HUES48 (cell line): Measurements from ENCODE around the gene APOBEC2.
"Not testable (repeated sequence)": the region's sequence is repeated elsewhere in the genome, so short reads cannot be mapped to it uniquely, and the experiment has no call there.

Experiments used
- H3K27ac ChIP-seq: one replicate; pipeline ENCODE4 v1.7.0; 2013; ENCODE audit warnings: low read depth, low read length, inconsistent platforms
- H3K27me3 ChIP-seq: 2 replicates; pipeline ENCODE4 v1.6.1; 2013; ENCODE audit warnings: mild to moderate bottlenecking, low read length; ENCODE audit not compliant: control insufficient read depth, insufficient read depth
- H3K36me3 ChIP-seq: 2 replicates; pipeline ENCODE4 v1.6.1; 2013; ENCODE audit warnings: low read length; ENCODE audit not compliant: control insufficient read depth, insufficient read depth
- H3K4me1 ChIP-seq: 2 replicates; pipeline ENCODE4 v1.6.1; 2013; ENCODE audit warnings: mild to moderate bottlenecking, low read length; ENCODE audit not compliant: control insufficient read depth, insufficient read depth
- H3K4me3 ChIP-seq: 2 replicates; pipeline ENCODE4 v1.5.1; 2013; ENCODE audit warnings: mild to moderate bottlenecking, low read depth, low read length
- H3K9ac ChIP-seq: 2 replicates; pipeline ENCODE4 v1.6.1; 2013; ENCODE audit warnings: mild to moderate bottlenecking, low read depth, low read length, moderate library complexity
- H3K9me3 ChIP-seq: 2 replicates; pipeline ENCODE4 v1.6.1; 2013; ENCODE audit warnings: low read length; ENCODE audit not compliant: control insufficient read depth, insufficient read depth

Gene APOBEC2

DNA sequence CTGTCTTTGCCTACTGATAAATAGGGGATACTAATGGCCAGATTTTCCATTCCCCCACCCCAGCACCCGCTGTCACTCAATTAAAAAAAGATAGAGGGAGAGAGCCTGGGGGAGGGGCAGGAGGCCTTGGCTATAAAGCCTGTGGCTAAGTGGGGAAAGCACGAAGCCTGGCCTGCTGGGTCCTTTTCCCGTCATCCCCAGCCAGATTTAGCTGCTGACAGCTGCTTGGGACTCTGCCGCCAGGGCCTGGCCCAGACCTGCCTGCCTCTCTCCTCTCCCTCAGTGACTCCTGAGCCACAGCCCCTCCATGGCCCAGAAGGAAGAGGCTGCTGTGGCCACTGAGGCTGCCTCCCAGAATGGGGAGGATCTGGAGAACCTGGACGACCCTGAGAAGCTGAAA, at the start of gene APOBEC2:
Gene APOBEC2 (plus strand): TSS at position 162 of the 400 bp plus-strand sequence. CDS start 146 bp downstream, at position 308.
- no peak within 1 kb of the TSS for H3K4me3 ChIP-seq
- no peaks in the 10 kb centered on the region; the same call in 1 of the 2 replicates for H3K4me1 ChIP-seq
- no peak within 1 kb of the TSS for H3K9ac ChIP-seq
- no peaks in the 10 kb centered on the region for H3K36me3 ChIP-seq
- no peaks in the 10 kb centered on the region for H3K27me3 ChIP-seq
- no peak within 1 kb of the TSS for H3K27ac ChIP-seq
- no peaks in the 10 kb centered on the region for H3K9me3 ChIP-seq

DNA sequence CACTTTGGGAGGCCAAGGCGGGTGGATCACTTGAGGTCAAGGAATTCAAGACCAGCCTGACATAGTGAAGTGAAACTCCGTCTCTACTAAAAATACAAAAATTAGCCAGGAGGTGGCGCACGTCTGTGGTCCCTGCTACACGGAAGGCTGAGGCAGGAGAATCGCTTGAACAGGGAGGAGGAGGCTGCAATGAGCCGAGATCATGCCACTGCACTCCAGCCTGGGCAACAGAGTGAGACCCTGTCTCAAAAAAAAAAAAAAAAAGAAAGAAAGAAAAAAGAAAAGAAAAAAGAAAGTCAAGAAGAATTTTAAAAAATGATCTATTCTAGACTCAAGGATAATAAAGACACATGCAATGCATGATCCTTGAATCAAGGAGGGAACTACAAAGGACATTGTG, 46.8 kb upstream of the APOBEC2 start:
- not testable (repeated sequence) for H3K4me3 ChIP-seq, H3K27ac ChIP-seq, H3K4me1 ChIP-seq, H3K9me3 ChIP-seq, H3K36me3 ChIP-seq, H3K27me3 ChIP-seq, H3K9ac ChIP-seq

DNA sequence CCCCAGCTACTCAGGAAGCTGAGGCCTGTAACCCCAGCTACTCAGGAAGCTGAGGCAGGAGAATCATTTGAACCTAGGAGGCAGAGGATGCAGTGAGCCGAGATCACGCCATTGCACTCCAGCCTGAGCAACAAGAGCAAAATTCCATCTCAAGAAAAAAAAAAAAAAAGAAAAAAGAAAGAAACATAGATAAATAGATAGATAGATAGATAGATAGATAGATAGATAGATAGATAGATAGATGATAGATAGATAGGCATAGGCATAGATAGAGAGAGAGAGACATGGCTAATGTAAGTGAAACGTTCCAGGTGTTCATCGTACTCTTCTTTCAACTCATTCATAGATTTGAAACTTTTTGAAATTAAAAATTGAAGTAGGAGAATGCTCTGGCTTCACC, 46.0 kb upstream of the APOBEC2 start:
- not testable (repeated sequence) for H3K36me3 ChIP-seq, H3K9ac ChIP-seq, H3K4me1 ChIP-seq, H3K27ac ChIP-seq, H3K9me3 ChIP-seq, H3K27me3 ChIP-seq, H3K4me3 ChIP-seq

DNA sequence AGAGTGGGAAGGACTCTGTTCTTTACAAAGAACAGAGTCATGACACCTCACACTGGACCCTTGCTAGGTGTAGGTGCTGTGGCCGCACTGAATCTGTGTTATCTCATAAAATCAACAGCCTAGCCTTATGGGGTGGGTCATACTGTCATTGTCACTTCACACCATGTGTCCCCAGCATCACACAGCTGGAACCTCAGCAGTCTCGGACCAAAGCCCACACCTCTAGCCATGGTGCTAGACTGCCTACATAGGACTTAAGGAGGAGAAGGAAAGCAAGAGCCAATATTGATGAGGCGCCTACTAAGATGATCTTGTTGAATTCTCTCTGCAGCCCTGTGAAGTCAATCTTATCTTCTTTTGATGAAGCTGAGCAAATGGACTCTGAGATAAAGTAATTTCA, 45.0 kb upstream of the APOBEC2 start:
- Histone ChIP-seq H3K27me3 (no peaks in the 10 kb centered on the region), H3K4me3 (no peak overlapping the region), H3K9me3 (no peaks in the 10 kb centered on the region), H3K9ac (no peak overlapping the region), H3K27ac (no peak overlapping the region), H3K36me3 (no peaks in the 10 kb centered on the region), H3K4me1 (no peaks in the 10 kb centered on the region)

DNA sequence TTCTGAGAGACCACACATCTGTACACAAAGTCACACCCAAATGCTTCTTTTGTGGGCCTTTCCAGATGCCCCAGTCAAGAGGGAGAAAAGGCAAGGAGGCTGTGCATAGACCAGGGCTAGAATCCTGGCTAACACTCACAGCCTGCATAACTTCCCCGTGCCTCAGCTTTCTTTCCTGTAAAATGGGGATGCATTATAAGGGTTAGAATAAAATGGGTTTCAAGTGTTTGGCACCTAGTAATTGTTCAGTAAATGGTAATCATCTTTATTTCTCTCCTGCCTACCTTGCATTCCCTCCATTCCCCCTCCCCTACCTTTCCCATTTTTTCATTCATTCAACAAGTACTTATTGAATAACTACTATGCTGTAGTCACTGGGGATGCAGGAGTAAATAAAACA, 43.3 kb upstream of the APOBEC2 start:
- no peaks in the 10 kb centered on the region for H3K9me3 ChIP-seq
- H3K4me1 ChIP-seq: no peaks in the 10 kb centered on the region
- no peak overlapping the region for H3K9ac ChIP-seq
- no peak overlapping the region for H3K27ac ChIP-seq
- no peak overlapping the region for H3K4me3 ChIP-seq
- no peaks in the 10 kb centered on the region for H3K36me3 ChIP-seq
- no peaks in the 10 kb centered on the region for H3K27me3 ChIP-seq

DNA sequence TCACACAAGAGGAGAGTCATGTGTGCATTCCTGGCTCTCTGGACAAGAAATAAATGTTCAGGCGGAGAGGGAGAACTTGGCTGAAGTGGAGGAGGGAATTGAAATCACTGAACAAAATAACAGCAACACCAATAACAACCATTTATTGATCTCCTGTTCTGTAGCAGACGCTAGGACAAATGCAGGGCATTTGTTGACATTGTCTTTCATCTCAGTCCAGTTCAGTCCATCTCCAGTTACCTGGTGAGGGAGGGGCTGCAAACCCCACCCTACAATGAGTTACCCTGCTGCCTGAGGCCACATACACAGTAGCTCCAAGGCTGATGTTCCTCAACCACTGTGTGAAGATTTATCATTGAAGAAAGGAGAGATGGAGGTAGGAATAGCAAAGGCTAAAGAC, 41.3 kb upstream of the APOBEC2 start:
- Histone ChIP-seq H3K4me1 (no peaks in the 10 kb centered on the region), H3K9me3 (no peaks in the 10 kb centered on the region), H3K27ac (no peak overlapping the region), H3K36me3 (no peaks in the 10 kb centered on the region), H3K9ac (no peak overlapping the region), H3K4me3 (no peak overlapping the region), H3K27me3 (no peaks in the 10 kb centered on the region)

DNA sequence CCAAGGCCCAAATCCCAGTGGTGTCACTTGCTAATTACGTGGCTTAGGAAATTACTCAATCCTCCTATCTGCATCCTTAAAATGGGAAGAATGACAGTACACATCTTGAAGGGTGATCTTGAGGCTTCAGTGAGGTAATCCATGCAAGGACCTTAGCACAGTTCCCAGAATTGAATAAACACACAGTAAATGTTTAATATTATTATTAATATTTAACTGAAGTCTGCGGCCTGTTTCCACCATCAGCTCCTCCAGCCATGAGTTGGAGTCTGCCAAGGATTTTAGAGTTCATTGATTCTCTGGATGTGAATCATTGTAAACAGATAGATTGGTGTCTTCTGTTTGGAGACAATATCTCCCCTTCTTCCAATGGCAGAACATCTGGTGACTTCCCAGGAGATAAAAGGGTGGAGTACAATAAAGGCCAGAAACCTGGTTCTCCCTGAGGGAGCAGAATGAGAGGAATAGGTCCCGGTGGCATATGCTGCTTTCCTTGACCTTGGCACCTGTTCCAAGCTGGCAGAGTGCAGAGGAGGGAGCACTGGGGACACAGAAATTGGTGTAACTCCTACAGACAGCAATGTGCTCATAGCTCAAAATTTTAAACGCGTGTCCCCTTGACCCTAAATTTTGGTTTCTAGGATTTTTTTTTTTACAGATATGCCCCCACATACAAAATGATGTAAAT, 39.4 kb upstream of the APOBEC2 start:
- H3K36me3 ChIP-seq: no peaks in the 10 kb centered on the region
- no peak overlapping the region for H3K27ac ChIP-seq

DNA sequence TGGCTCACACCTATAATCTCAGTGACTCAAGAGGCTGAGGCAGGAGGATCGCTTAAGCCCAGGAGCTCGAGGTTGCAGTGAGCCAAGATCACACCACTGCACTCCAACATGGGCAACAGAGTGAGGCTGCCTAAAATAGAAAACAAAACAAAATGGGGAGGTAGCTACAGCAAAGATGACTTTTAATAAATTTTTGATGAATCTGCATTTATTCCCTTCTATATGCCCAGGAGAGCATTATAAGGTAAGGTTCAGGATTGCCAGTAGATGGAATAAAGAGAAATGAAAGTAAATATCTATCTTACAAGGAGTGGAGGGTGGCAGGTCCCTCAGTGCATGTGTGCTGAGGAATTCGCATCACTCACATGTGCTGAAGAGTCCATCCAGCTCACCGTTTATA, 38.2 kb upstream of the APOBEC2 start:
- Histone ChIP-seq H3K9me3 (no peaks in the 10 kb centered on the region), H3K4me1 (no peaks in the 10 kb centered on the region), H3K27ac (no peak overlapping the region), H3K4me3 (no peak overlapping the region), H3K27me3 (no peaks in the 10 kb centered on the region), H3K36me3 (no peaks in the 10 kb centered on the region), H3K9ac (no peak overlapping the region)

More for the DNA sequence above, 39.4 kb upstream of the APOBEC2 start:
- Histone ChIP-seq H3K9me3 (no peaks in the 10 kb centered on the region), H3K4me1 (no peaks in the 10 kb centered on the region), H3K4me3 (no peak overlapping the region), H3K27me3 (no peaks in the 10 kb centered on the region), H3K9ac (no peak overlapping the region)

DNA sequence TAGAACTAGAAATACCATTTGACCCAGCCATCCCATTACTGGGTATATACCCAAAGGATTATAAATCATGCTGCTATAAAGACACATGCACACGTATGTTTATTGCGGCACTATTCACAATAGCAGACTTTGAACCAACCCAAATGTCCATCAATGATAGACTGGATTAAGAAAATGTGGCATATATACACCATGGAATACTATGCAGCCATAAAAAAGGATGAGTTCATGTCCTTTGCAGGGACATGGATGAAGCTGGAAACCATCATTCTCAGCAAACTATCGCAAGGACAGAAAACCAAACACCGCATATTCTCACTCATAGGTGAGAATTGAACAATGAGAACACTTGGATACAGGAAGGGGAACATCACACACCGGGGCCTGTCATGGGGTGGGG, 37.1 kb upstream of the APOBEC2 start:
- not testable (repeated sequence) for H3K9ac ChIP-seq, H3K9me3 ChIP-seq, H3K4me3 ChIP-seq, H3K27ac ChIP-seq, H3K4me1 ChIP-seq, H3K36me3 ChIP-seq, H3K27me3 ChIP-seq

DNA sequence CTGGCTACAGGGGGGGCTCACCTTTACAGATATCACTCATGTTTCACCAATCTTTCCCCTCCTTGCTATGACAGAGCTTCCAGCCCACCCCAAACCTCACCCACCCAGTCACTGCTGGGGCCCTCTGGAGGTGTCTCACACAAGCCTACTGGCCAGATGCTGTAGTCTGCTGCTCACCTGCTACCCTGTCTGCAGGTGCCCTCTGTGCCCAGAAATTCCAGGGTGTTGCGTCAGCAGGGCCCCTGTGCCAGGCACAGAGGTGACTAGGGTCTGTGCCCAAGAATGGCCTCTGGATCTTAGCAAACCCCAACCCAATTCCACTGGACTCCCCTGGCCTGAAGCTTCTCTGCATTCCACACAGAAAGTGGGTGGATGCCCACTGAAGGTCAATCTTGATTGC, 35.3 kb upstream of the APOBEC2 start:
- Histone ChIP-seq H3K4me3 (no peak overlapping the region), H3K4me1 (no peaks in the 10 kb centered on the region), H3K27me3 (no peaks in the 10 kb centered on the region), H3K9ac (no peak overlapping the region), H3K9me3 (no peaks in the 10 kb centered on the region), H3K27ac (no peak overlapping the region), H3K36me3 (no peaks in the 10 kb centered on the region)

DNA sequence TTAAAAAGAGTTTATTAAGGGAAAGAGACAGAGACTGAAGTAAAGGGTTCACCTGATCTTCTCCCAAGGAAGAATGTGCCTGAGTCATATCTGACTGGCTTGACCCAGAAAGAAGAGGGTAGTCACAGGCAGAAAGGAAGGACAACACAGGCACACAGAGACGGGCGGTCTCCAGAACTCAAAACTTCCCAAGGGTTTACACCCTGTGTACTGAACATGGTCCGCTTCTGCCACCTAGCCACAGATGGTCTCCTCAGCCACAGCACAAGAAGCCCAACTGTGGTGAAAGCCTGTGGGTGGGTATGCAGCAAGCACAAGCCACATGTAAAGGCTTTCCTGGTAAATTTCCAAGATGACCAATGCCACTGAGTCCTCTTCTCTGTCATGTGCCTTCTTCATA, 31.2 kb upstream of the APOBEC2 start:
- H3K9me3 ChIP-seq: no peaks in the 10 kb centered on the region
- no peak overlapping the region for H3K4me3 ChIP-seq
- no peak overlapping the region for H3K27ac ChIP-seq
- H3K36me3 ChIP-seq: no peaks in the 10 kb centered on the region
- no peaks in the 10 kb centered on the region for H3K27me3 ChIP-seq
- H3K4me1 ChIP-seq: peaks cover 3% of the 10 kb centered on the region; the same call in 1 of the 2 replicates
- no peak overlapping the region for H3K9ac ChIP-seq

DNA sequence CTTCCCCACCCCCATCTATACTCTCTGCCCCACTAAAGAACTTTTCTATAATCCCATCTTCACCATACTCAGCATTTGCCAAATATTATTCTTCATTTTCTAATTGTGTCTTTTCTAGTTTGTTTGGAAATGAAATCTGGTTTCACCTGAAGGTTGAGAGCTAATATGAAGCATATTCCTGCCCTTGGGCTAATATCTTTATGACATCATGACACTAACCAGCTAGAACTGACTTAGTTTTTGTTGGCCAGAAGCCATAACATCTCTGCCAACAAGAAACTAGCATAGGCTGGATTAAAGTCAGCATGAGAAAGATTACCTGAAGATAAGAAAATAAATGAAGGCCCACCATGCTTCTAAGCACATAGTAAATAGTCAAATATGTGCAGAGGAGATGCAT, 30.7 kb upstream of the APOBEC2 start:
- H3K9me3 ChIP-seq: no peaks in the 10 kb centered on the region
- H3K27ac ChIP-seq: no peak overlapping the region
- no peaks in the 10 kb centered on the region for H3K36me3 ChIP-seq

More for the DNA sequence above, 30.7 kb upstream of the APOBEC2 start:
- no peak overlapping the region for H3K4me3 ChIP-seq
- no peak overlapping the region for H3K9ac ChIP-seq
- H3K27me3 ChIP-seq: no peaks in the 10 kb centered on the region
- H3K4me1 ChIP-seq: peaks cover 8% of the 10 kb centered on the region
